Measurements from ENCODE around the gene KLK15.

DNA sequence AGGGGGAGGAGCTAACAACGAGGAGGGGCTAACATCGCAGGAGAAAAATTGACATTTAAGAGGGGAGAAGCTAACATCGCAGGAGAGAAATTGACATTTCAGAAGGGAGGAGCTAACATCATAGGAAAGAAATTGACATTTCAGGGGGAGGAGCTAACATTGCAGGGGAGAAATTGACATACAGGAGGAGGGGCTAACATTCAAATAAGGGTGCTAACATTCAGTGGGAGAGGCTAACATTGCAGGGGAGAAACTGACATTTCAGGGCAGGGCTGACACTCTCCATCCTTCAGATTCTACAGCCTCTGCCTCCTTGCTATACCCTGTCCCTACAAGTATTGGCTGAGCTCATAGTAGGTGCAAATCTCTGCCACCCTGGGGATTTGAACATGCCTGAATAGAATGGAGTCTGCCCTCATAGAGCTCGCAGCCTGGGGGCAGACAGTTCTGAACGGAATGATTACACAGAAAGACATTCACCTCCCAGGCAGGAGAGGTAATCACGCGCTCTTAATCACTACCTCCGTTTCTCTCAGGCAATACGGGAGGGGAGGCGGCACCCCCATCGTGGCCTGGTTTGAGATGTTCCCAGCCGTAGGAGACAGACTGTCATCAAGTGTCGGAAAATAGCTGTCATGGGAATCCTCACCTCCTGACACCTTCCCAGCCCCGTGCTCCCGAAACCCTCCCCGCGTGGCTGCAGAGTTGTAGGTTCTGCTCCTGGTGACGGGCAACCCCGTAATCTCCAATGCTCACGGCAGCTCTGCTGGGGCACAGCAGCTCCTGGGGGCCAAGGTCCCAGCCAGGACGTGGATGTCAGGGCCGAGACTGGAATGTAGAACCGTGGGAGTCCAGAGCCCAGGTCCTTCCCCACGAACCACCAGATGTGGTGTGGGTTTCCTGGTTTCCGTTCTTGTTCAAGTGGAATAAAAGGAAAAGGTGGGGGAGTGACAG lies 53.6 kb downstream of the KLK15 start:
- TF ChIP-seq POLR2AphosphoS5 (IDR thresholded peaks at IDR 0.05; ENCODE audit: low read depth, low read length) (no peak), POU5F1 (IDR thresholded peaks at IDR 0.05; ENCODE audit: low read depth, low read length) (no peak), MAFK (IDR thresholded peaks at IDR 0.05; ENCODE audit: low read depth, low read length) (no peak), JUN (IDR thresholded peaks at IDR 0.05; ENCODE audit: low read depth, low read length) (no peak), E2F6 (IDR thresholded peaks at IDR 0.05) (no peak)
- TF ChIP-seq, protein P1, sequence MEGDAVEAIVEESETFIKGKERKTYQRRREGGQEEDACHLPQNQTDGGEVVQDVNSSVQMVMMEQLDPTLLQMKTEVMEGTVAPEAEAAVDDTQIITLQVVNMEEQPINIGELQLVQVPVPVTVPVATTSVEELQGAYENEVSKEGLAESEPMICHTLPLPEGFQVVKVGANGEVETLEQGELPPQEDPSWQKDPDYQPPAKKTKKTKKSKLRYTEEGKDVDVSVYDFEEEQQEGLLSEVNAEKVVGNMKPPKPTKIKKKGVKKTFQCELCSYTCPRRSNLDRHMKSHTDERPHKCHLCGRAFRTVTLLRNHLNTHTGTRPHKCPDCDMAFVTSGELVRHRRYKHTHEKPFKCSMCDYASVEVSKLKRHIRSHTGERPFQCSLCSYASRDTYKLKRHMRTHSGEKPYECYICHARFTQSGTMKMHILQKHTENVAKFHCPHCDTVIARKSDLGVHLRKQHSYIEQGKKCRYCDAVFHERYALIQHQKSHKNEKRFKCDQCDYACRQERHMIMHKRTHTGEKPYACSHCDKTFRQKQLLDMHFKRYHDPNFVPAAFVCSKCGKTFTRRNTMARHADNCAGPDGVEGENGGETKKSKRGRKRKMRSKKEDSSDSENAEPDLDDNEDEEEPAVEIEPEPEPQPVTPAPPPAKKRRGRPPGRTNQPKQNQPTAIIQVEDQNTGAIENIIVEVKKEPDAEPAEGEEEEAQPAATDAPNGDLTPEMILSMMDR (IDR thresholded peaks at IDR 0.05; ENCODE audit: control extremely low read depth in 1 of 3, insufficient read depth in 1 of 3, low read depth in 1 of 3, low read length in 3 of 3), result no peak

Measured in H1 (cell line).